HEK293 (cell line): ENCODE data around the gene TAF15.

Experiments used
- ELK4 ChIP-seq: IDR thresholded peaks from 2 replicates; pipeline ENCODE4 v1.6.1; 2011; ENCODE audit warnings: mild to moderate bottlenecking, low read depth, low read length, borderline replicate concordance
- GFI1B ChIP-seq: fragments of 450-650 bp; formaldehyde crosslinking; IDR thresholded peaks from 2 replicates; pipeline ENCODE4 v1.5.1; 2016; ENCODE audit warnings: missing biosample characterization, missing genetic modification characterization
- GLI2 ChIP-seq: fragments of 450-650 bp; formaldehyde crosslinking; IDR thresholded peaks from 2 replicates; pipeline ENCODE4; 2017; ENCODE audit warnings: missing biosample characterization, missing genetic modification characterization, low read depth, borderline replicate concordance
- GLIS2 ChIP-seq: fragments of 450-650 bp; formaldehyde crosslinking; IDR thresholded peaks from 2 replicates; pipeline ENCODE4 v1.5.1; 2016; ENCODE audit warnings: missing biosample characterization, missing genetic modification characterization
- KLF8 ChIP-seq: fragments of 450-650 bp; formaldehyde crosslinking; IDR thresholded peaks from 2 replicates; pipeline ENCODE4 v1.5.1; 2016; ENCODE audit warnings: missing biosample characterization, missing genetic modification characterization
- PRDM1 ChIP-seq: fragments of 450-650 bp; formaldehyde crosslinking; IDR thresholded peaks from 2 replicates; pipeline ENCODE4; 2016; ENCODE audit warnings: missing biosample characterization, missing genetic modification characterization
- SCRT1 ChIP-seq: fragments of 450-650 bp; formaldehyde crosslinking; IDR thresholded peaks from 2 replicates; pipeline ENCODE4 v1.5.1; 2016; ENCODE audit warnings: missing biosample characterization, missing genetic modification characterization, borderline replicate concordance
- SCRT2 ChIP-seq: fragments of 450-650 bp; formaldehyde crosslinking; IDR thresholded peaks from 2 replicates; pipeline ENCODE4 v1.5.1; 2016; ENCODE audit warnings: missing biosample characterization, missing genetic modification characterization
- ZBTB20 ChIP-seq: fragments of 450-650 bp; formaldehyde crosslinking; IDR thresholded peaks from 2 replicates; pipeline ENCODE4 v1.5.1; 2016; ENCODE audit warnings: missing biosample characterization, missing genetic modification characterization
- ZNF138 ChIP-seq: fragments of 450-650 bp; formaldehyde crosslinking; IDR thresholded peaks from 2 replicates; pipeline ENCODE4 v1.5.1; 2016; ENCODE audit warnings: missing biosample characterization, missing genetic modification characterization, borderline replicate concordance
- ZNF140 ChIP-seq: fragments of 450-650 bp; formaldehyde crosslinking; IDR thresholded peaks from 2 replicates; pipeline ENCODE4 v1.5.1; 2016; ENCODE audit warnings: missing biosample characterization, missing genetic modification characterization
- ZNF16 ChIP-seq: fragments of 450-650 bp; formaldehyde crosslinking; IDR thresholded peaks from 2 replicates; pipeline ENCODE4 v1.5.1; 2016; ENCODE audit warnings: low read depth, missing biosample characterization, missing genetic modification characterization
- ZNF169 ChIP-seq: fragments of 450-650 bp; formaldehyde crosslinking; IDR thresholded peaks from 2 replicates; pipeline ENCODE4 v1.5.1; 2016; ENCODE audit warnings: missing biosample characterization, missing genetic modification characterization
- ZNF292 ChIP-seq: fragments of 450-650 bp; formaldehyde crosslinking; IDR thresholded peaks from 2 replicates; pipeline ENCODE4 v1.5.1; 2016; ENCODE audit warnings: low read depth, missing biosample characterization, missing genetic modification characterization, borderline replicate concordance
- ZNF354C ChIP-seq: fragments of 450-650 bp; formaldehyde crosslinking; IDR thresholded peaks from 2 replicates; pipeline ENCODE4 v1.5.1; 2016; ENCODE audit warnings: missing biosample characterization, missing genetic modification characterization, low read depth, borderline replicate concordance
- ZNF394 ChIP-seq: fragments of 450-650 bp; formaldehyde crosslinking; IDR thresholded peaks from 2 replicates; pipeline ENCODE4 v1.5.1; 2016; ENCODE audit warnings: missing biosample characterization, missing genetic modification characterization, mild to moderate bottlenecking, moderate library complexity, borderline replicate concordance
- ZNF404 ChIP-seq: fragments of 450-650 bp; formaldehyde crosslinking; IDR thresholded peaks from 2 replicates; pipeline ENCODE4 v1.5.1; 2017; ENCODE audit warnings: missing biosample characterization, missing genetic modification characterization
- ZNF518A ChIP-seq: fragments of 450-650 bp; formaldehyde crosslinking; conservative IDR thresholded peaks from 2 replicates; pipeline ENCODE4 v1.5.1; 2016; ENCODE audit warnings: low read depth, missing biosample characterization, missing genetic modification characterization
- ZNF529 ChIP-seq: fragments of 450-650 bp; formaldehyde crosslinking; IDR thresholded peaks from 2 replicates; pipeline ENCODE4 v1.5.1; 2017; ENCODE audit warnings: missing genetic modification characterization, missing biosample characterization; ENCODE audit not compliant: insufficient replicate concordance
- ZNF544 ChIP-seq: fragments of 450-650 bp; formaldehyde crosslinking; IDR thresholded peaks from 2 replicates; pipeline ENCODE4 v1.5.0; 2017; ENCODE audit warnings: missing biosample characterization, missing genetic modification characterization
- ZNF549 ChIP-seq: fragments of 450-650 bp; IDR thresholded peaks from 2 replicates; pipeline ENCODE4 v1.5.1; 2018; ENCODE audit warnings: missing biosample characterization, missing genetic modification characterization, mild to moderate bottlenecking, inconsistent platforms, moderate library complexity
- ZNF580 ChIP-seq: fragments of 450-650 bp; formaldehyde crosslinking; IDR thresholded peaks from 2 replicates; pipeline ENCODE4 v1.5.1; 2016; ENCODE audit warnings: missing biosample characterization, missing genetic modification characterization
- ZNF600 ChIP-seq: fragments of 450-650 bp; formaldehyde crosslinking; IDR thresholded peaks from 2 replicates; pipeline ENCODE4 v1.5.1; 2016; ENCODE audit warnings: missing biosample characterization, missing genetic modification characterization
- ZNF623 ChIP-seq: fragments of 450-650 bp; formaldehyde crosslinking; IDR thresholded peaks from 2 replicates; pipeline ENCODE4 v1.5.1; 2016; ENCODE audit warnings: missing biosample characterization, missing genetic modification characterization
- ZNF639 ChIP-seq: fragments of 450-650 bp; formaldehyde crosslinking; IDR thresholded peaks from 2 replicates; pipeline ENCODE4 v1.5.1; 2016; ENCODE audit warnings: missing biosample characterization, missing genetic modification characterization
- ZNF701 ChIP-seq: fragments of 450-650 bp; formaldehyde crosslinking; IDR thresholded peaks from 2 replicates; pipeline ENCODE4 v1.5.1; 2016; ENCODE audit warnings: missing biosample characterization, missing genetic modification characterization
- ZNF76 ChIP-seq: fragments of 450-650 bp; formaldehyde crosslinking; IDR thresholded peaks from 2 replicates; pipeline ENCODE4; 2016; ENCODE audit warnings: low read depth, missing biosample characterization, missing genetic modification characterization, borderline replicate concordance
- ZSCAN23 ChIP-seq: fragments of 450-650 bp; formaldehyde crosslinking; IDR thresholded peaks from 2 replicates; pipeline ENCODE4 v1.5.1; 2016; ENCODE audit warnings: missing biosample characterization, missing genetic modification characterization
- TF ChIP-seq, protein P1 (sequence below): fragments of 450-650 bp; formaldehyde crosslinking; IDR thresholded peaks from 2 replicates; pipeline ENCODE4 v1.5.1; 2017; ENCODE audit warnings: missing biosample characterization, missing genetic modification characterization
- TF ChIP-seq, protein P2 (sequence below): fragments of 450-650 bp; formaldehyde crosslinking; IDR thresholded peaks from 2 replicates; pipeline ENCODE4 v1.5.1; 2016; ENCODE audit warnings: missing biosample characterization, missing genetic modification characterization

TAF15 gene

GRCh38 chr17:35763767-35764122, 45.5 kb upstream of the TAF15 start (continued):
- TF ChIP-seq ZBTB20 (tag by site-specific recombination) (no peak), ZNF138 (tag by site-specific recombination) (peak; percentile 82; the same call in 1 of the 2 replicates), ZNF354C (tag by site-specific recombination) (peak; percentile 80; the same call in 1 of the 2 replicates), ZNF404 (peak; percentile 97), ZNF169 (tag by site-specific recombination) (no peak), ELK4 (no peak), ZNF16 (tag by site-specific recombination) (peak; percentile 30; the same call in 1 of the 2 replicates), ZNF529 (tag by site-specific recombination) (peak; percentile 75), KLF8 (no peak), ZNF518A (peak; percentile 98), PRDM1 (tag by site-specific recombination) (no peak), SCRT2 (no peak), GFI1B (peak; percentile 55; the same call in 1 of the 2 replicates), ZNF394 (tag by site-specific recombination) (peak; percentile 99), ZNF639 (tag by site-specific recombination) (0 out of 2 replicates have a peak, but pooled peaks have one; percentile 65), ZSCAN23 (no peak), ZNF544 (no peak), SCRT1 (tag by site-specific recombination) (no peak), GLI2 (tag by site-specific recombination) (peak; percentile 36; the same call in 1 of the 2 replicates), ZNF580 (tag by site-specific recombination) (peak; percentile 62; the same call in 1 of the 2 replicates), ZNF76 (tag by site-specific recombination) (no peak), ZNF292 (peak; percentile 97), ZNF140 (tag by site-specific recombination) (peak; percentile 92), ZNF549 (tag by site-specific recombination) (no peak), GLIS2 (tag by site-specific recombination) (no peak), ZNF623 (tag by site-specific recombination) (peak; percentile 90), ZNF701 (tag by site-specific recombination) (no peak), ZNF600 (tag by site-specific recombination) (no peak)
- TF ChIP-seq, protein P1, sequence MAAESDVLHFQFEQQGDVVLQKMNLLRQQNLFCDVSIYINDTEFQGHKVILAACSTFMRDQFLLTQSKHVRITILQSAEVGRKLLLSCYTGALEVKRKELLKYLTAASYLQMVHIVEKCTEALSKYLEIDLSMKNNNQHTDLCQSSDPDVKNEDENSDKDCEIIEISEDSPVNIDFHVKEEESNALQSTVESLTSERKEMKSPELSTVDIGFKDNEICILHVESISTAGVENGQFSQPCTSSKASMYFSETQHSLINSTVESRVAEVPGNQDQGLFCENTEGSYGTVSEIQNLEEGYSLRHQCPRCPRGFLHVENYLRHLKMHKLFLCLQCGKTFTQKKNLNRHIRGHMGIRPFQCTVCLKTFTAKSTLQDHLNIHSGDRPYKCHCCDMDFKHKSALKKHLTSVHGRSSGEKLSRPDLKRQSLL (tag by site-specific recombination), result no peak
- TF ChIP-seq, protein P2, sequence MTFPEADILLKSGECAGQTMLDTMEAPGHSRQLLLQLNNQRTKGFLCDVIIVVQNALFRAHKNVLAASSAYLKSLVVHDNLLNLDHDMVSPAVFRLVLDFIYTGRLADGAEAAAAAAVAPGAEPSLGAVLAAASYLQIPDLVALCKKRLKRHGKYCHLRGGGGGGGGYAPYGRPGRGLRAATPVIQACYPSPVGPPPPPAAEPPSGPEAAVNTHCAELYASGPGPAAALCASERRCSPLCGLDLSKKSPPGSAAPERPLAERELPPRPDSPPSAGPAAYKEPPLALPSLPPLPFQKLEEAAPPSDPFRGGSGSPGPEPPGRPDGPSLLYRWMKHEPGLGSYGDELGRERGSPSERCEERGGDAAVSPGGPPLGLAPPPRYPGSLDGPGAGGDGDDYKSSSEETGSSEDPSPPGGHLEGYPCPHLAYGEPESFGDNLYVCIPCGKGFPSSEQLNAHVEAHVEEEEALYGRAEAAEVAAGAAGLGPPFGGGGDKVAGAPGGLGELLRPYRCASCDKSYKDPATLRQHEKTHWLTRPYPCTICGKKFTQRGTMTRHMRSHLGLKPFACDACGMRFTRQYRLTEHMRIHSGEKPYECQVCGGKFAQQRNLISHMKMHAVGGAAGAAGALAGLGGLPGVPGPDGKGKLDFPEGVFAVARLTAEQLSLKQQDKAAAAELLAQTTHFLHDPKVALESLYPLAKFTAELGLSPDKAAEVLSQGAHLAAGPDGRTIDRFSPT, result no peak
